LHCN-M2 (cell line): ENCODE data around the gene RBM11. TPM values are rescaled to one million over a fixed set of nuclear protein-coding genes. Genes with fewer than 3 reads are reported as not detected.
"Not testable (repeated sequence)": the region's sequence is repeated elsewhere in the genome, so short reads cannot be mapped to it uniquely, and the experiment has no call there.

Source experiments
- DNase-seq: peaks from one replicate; pipeline ENCODE4 v3.0.0-alpha.2; 2012; ENCODE audit warnings: low read depth
- polyA plus RNA-seq: library from polyadenylated mRNA; unstranded; fragments of >200 nt; gene quantifications from one replicate; pipeline ENCODE4 v1.2.1, GENCODE V29; 2012; ENCODE audit warnings: missing spikeins
- total RNA-seq: library from RNA; depleted of rRNA; stranded (reverse); fragments of >200 nt; gene quantifications from 2 replicates; pipeline ENCODE4 v1.2.3, GENCODE V29; 2014; rRNA removed

RBM11 gene
- total RNA-seq = not detected in 2 replicates
- polyA plus RNA-seq = not detected

GRCh38 chr21:14215971-14216641, at the start of gene RBM11:
TSS of gene RBM11 (plus strand) at chr21:14216157. CDS start at chr21:14216187, 30 bp downstream.
- DNase-seq = peak; percentile 2

GRCh38 chr21:14166463-14167223, 49.3 kb upstream of the RBM11 start:
- not testable (repeated sequence) for DNase-seq

- no peak for DNase-seq
These were observed 9.7 kb upstream of the RBM11 start for GRCh38 chr21:14206222-14206621.

GRCh38 chr21:14210738-14211137, 5.2 kb upstream of the RBM11 start, which contains the start of gene LIPI:
TSS of gene LIPI (minus strand) at chr21:14210955. CDS start at chr21:14210845, 110 bp downstream.
- DNase-seq = no peak

- no peak for DNase-seq
These were observed 2.8 kb upstream of the RBM11 start for GRCh38 chr21:14213164-14213563.

- no peak for DNase-seq
These were observed 7.4 kb downstream of the RBM11 start for GRCh38 chr21:14223365-14223764.

- DNase-seq = no peak
These were observed 13.4 kb downstream of the RBM11 start for GRCh38 chr21:14229399-14229798.

- no peak for DNase-seq
These were observed 19.1 kb downstream of the RBM11 start for GRCh38 chr21:14235101-14235500.

- no peak for DNase-seq
These were observed 20.2 kb downstream of the RBM11 start for GRCh38 chr21:14236180-14236579.

GRCh38 chr21:14239281-14239680, 23.3 kb downstream of the RBM11 start:
- DNase-seq = no peak

GRCh38 chr21:14241297-14241696, 25.3 kb downstream of the RBM11 start:
- DNase-seq = no peak

- DNase-seq = no peak
These were observed 27.5 kb downstream of the RBM11 start for GRCh38 chr21:14243461-14243860.

GRCh38 chr21:14243874-14244273, 27.9 kb downstream of the RBM11 start:
- DNase-seq = no peak

GRCh38 chr21:14244911-14245310, 29.0 kb downstream of the RBM11 start:
- DNase-seq = no peak

- DNase-seq = no peak
These were observed 29.8 kb downstream of the RBM11 start for GRCh38 chr21:14245711-14246110.

GRCh38 chr21:14251336-14251735, 35.4 kb downstream of the RBM11 start:
- DNase-seq = no peak

GRCh38 chr21:14259747-14260146, 43.8 kb downstream of the RBM11 start:
- peak; percentile 34 for DNase-seq

- DNase-seq = no peak
These were observed 44.3 kb downstream of the RBM11 start for GRCh38 chr21:14260174-14260764.

- DNase-seq = no peak
These were observed 46.1 kb downstream of the RBM11 start for GRCh38 chr21:14262039-14262438.

GRCh38 chr21:14263879-14264278, 47.9 kb downstream of the RBM11 start:
- no peak for DNase-seq

GRCh38 chr21:14265023-14265422, 49.1 kb downstream of the RBM11 start:
- no peak for DNase-seq

GRCh38 chr21:14267076-14267475, 51.1 kb downstream of the RBM11 start:
- no peak for DNase-seq

GRCh38 chr21:14270631-14271030, 54.7 kb downstream of the RBM11 start:
- no peak for DNase-seq
